ENCODE data around the gene CACNA2D2. TPM values are rescaled to one million over a fixed set of nuclear protein-coding genes. Genes with fewer than 3 reads are reported as not detected.

The CACNA2D2 gene
- total RNA-seq, 1 donor from 2014 or later = 0.53 TPM

DNA sequence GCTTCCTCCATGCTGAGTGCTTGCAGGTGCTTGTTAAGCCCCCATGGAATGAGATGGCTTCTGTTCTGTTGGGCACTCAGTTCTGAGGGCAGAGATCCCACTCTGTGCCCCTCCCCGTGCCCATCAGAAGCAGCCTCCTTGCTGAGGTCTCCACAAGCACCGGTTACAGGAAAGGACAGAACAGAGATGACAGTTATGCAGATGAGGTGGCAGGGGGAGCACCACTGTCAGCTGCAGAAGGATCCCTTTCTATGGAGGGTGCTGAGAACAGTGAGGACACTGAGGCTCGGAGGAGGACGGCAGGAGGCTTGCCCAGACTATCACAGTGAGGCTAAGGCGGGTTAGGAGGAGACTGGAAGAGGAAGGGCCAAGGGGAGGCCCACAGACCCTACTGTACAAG lies 12.4 kb downstream of the CACNA2D2 start:
- Mint-ChIP-seq H3K9me3 (peaks cover 2% of the 10 kb centered on the region), H3K4me3 (no peak overlapping the region), H3K27ac (no peak overlapping the region), H3K27me3 (no peaks in the 10 kb centered on the region), H3K36me3 (ENCODE audit: low read depth) (no peaks in the 10 kb centered on the region), H3K4me1 (no peaks in the 10 kb centered on the region)
- ATAC-seq (ENCODE audit: low read depth) = no peak
- ChIA-PET CTCF (no interaction called here), POLR2A (no interaction called here)
- TF ChIP-seq, protein P1, sequence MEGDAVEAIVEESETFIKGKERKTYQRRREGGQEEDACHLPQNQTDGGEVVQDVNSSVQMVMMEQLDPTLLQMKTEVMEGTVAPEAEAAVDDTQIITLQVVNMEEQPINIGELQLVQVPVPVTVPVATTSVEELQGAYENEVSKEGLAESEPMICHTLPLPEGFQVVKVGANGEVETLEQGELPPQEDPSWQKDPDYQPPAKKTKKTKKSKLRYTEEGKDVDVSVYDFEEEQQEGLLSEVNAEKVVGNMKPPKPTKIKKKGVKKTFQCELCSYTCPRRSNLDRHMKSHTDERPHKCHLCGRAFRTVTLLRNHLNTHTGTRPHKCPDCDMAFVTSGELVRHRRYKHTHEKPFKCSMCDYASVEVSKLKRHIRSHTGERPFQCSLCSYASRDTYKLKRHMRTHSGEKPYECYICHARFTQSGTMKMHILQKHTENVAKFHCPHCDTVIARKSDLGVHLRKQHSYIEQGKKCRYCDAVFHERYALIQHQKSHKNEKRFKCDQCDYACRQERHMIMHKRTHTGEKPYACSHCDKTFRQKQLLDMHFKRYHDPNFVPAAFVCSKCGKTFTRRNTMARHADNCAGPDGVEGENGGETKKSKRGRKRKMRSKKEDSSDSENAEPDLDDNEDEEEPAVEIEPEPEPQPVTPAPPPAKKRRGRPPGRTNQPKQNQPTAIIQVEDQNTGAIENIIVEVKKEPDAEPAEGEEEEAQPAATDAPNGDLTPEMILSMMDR (IDR thresholded peaks at IDR 0.05) = no peak
- DNase-seq = no peak
- intact Hi-C loops (cut with micrococcal nuclease) = no loop called here

GRCh38 chr3:50490424-50490823 lies 13.0 kb downstream of the CACNA2D2 start:
- H3K36me3 Mint-ChIP-seq (ENCODE audit: low read depth) = no peaks in the 10 kb centered on the region
- TF ChIP-seq, protein P1 (IDR thresholded peaks at IDR 0.05) = no peak
- no peaks in the 10 kb centered on the region for H3K27me3 Mint-ChIP-seq
- intact Hi-C loops (cut with micrococcal nuclease) = no loop called here
- peaks cover 2% of the 10 kb centered on the region for H3K9me3 Mint-ChIP-seq
- DNase-seq (no peak), ATAC-seq (ENCODE audit: low read depth) (no peak)
- no peak overlapping the region for H3K4me3 Mint-ChIP-seq
- ChIA-PET CTCF (no interaction called here), POLR2A (no interaction called here)
- no peaks in the 10 kb centered on the region for H3K4me1 Mint-ChIP-seq
- no peak overlapping the region for H3K27ac Mint-ChIP-seq

GRCh38 chr3:50487181-50487580 lies 16.3 kb downstream of the CACNA2D2 start:
- ATAC-seq (ENCODE audit: low read depth) (no peak), DNase-seq (no peak)
- CTCF ChIA-PET = no interaction called here
- no peaks in the 10 kb centered on the region for H3K4me1 Mint-ChIP-seq
- H3K27ac Mint-ChIP-seq = no peak overlapping the region
- POLR2A ChIA-PET = no interaction called here
- intact Hi-C loops (cut with micrococcal nuclease) = no loop called here
- H3K36me3 Mint-ChIP-seq (ENCODE audit: low read depth) = no peaks in the 10 kb centered on the region
- TF ChIP-seq, protein P1 (IDR thresholded peaks at IDR 0.05) = no peak
- H3K27me3 Mint-ChIP-seq = peaks cover 12% of the 10 kb centered on the region
- no peaks in the 10 kb centered on the region for H3K9me3 Mint-ChIP-seq
- H3K4me3 Mint-ChIP-seq = no peak overlapping the region

DNA sequence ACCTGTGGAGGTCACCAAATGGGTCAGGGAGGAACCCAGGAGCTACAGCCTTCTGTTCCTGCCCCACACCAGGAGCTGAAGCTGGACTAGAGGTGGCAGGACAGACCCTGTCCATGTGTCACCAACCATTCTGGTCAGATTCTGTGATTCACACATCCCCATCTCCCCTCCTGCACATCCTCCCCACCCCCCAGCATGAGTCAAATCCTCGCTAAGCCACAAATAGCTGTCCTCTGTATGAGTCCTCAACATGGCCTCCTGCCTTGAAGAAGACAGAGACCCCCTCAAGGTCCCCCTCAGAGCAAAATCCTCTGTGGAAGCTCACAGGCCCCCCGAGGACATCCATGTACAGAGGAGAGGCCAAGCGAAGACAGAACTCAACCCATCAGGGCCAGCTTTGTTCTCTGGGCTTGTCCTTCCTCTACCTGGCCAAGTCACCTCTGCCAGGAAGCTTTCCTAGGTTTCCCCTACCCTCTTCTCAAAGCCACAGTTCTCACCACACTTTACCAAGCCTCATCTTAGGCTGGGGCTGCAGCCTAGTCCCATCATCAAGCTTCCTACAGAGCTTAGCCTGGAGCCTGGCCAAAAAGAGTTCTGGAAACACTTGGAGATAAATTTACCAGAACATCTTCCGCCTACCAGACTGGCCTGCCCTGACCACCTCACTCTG lies 17.1 kb downstream of the CACNA2D2 start:
- Mint-ChIP-seq H3K9me3 (no peaks in the 10 kb centered on the region), H3K4me1 (no peaks in the 10 kb centered on the region), H3K27ac (no peak overlapping the region), H3K36me3 (ENCODE audit: low read depth) (no peaks in the 10 kb centered on the region), H3K27me3 (peaks cover 12% of the 10 kb centered on the region), H3K4me3 (no peak overlapping the region)
- DNase-seq (no peak), ATAC-seq (ENCODE audit: low read depth) (no peak)
- intact Hi-C loops (cut with micrococcal nuclease) = no loop called here
- ChIA-PET CTCF (no interaction called here), POLR2A (interaction anchor here (0.7 kb wide), 1 partner anchor 9 kb away, joined by 3 read pairs; no protein-coding TSS in a partner anchor)
- TF ChIP-seq, protein P1 (IDR thresholded peaks at IDR 0.05) = no peak

GRCh38 chr3:50484722-50485121 lies 18.7 kb downstream of the CACNA2D2 start:
- no peaks in the 10 kb centered on the region for H3K4me1 Mint-ChIP-seq
- ChIA-PET CTCF (no interaction called here), POLR2A (no interaction called here)
- intact Hi-C loops (cut with micrococcal nuclease) = no loop called here
- ATAC-seq (ENCODE audit: low read depth) (no peak), DNase-seq (no peak)
- no peaks in the 10 kb centered on the region for H3K36me3 Mint-ChIP-seq (ENCODE audit: low read depth)
- no peaks in the 10 kb centered on the region for H3K9me3 Mint-ChIP-seq
- TF ChIP-seq, protein P1 (IDR thresholded peaks at IDR 0.05) = no peak
- H3K4me3 Mint-ChIP-seq = no peak overlapping the region
- H3K27ac Mint-ChIP-seq = no peak overlapping the region
- peaks cover 12% of the 10 kb centered on the region for H3K27me3 Mint-ChIP-seq

Measured in activated B cell treated with CpG ODN at 0.5 μM for 24 hours (primary cell).